ENCODE data around the gene DAZAP2.

DNA sequence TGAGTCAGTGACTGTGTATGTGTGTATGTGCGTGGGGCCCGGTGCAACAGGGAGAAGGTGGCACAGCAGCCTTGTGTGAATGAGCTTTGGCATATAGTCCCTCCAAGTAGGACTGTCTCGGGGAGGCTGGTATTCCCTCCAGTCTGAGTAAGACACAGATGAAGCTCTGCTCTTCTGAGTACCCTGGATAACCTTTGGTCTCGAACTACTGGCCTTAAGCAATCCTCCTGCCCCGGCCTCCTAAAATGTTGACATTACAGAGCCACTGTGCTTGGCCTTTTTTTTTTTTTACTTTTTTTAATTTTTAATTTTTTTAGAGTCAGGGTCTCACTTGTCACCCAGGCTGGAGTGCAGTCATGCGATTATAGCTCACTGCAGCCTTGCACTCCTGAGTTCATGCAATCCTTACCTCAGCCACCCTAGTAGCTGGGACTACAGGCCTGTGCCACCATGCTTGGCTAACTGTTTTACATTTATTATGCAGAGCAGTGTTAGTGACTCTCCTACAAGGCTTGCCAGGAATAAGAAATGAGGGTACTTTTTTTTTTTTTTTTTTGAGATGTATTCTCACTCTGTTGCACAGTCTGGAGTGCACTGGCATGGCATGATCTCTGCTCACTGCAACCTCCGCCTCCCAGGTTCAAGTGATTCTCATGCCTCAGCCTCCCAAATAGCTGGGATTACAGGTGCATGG is 9.4 kb upstream of the DAZAP2 start:
- TF ChIP-seq, protein P1, sequence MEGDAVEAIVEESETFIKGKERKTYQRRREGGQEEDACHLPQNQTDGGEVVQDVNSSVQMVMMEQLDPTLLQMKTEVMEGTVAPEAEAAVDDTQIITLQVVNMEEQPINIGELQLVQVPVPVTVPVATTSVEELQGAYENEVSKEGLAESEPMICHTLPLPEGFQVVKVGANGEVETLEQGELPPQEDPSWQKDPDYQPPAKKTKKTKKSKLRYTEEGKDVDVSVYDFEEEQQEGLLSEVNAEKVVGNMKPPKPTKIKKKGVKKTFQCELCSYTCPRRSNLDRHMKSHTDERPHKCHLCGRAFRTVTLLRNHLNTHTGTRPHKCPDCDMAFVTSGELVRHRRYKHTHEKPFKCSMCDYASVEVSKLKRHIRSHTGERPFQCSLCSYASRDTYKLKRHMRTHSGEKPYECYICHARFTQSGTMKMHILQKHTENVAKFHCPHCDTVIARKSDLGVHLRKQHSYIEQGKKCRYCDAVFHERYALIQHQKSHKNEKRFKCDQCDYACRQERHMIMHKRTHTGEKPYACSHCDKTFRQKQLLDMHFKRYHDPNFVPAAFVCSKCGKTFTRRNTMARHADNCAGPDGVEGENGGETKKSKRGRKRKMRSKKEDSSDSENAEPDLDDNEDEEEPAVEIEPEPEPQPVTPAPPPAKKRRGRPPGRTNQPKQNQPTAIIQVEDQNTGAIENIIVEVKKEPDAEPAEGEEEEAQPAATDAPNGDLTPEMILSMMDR (IDR thresholded peaks at IDR 0.05), result no peak
- TF ChIP-seq EZH2phosphoT487 (IDR thresholded peaks at IDR 0.05), result no peak

Data from neural progenitor cell (in vitro differentiated cells).